Measurements from ENCODE around the gene NTRK3. TPM values are rescaled to one million over a fixed set of nuclear protein-coding genes. Genes with fewer than 3 reads are reported as not detected.

The NTRK3 gene
- total and polyA plus RNA-seq, 2 of the 8 experiments (the other 6 are each of a cell fraction or from before 2014, with no cell fraction given): 4.5 to 6.8 TPM

DNA sequence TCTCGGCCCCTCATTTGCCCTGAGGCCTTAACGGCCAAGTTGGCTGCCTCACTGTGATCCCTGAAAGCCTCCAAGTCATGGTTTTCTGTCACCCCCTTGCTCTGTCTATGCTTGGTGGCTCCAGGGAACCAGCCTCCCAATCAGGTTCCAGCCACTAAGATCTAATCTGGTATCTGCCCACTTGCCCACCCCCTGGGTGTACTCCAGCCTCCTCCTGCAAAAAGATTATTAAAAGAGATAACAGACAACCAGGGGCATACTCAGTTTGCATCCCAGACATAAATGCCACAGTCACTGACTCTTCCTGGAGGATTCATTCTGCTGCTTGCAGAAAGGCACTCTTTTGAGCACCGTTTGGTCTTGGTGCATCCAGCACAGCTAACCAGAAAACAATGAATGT lies 103.9 kb downstream of the NTRK3 start:
- FAIRE-seq (no peak), DNase-seq (ENCODE audit: low read depth in 1 of 2, low spot score in 2 of 2) (no peak)
- no peak overlapping the region for H2BK15ac ChIP-seq (ENCODE audit: low read length)
- H3K27me3 ChIP-seq (replicated peaks in 1 of 4; ENCODE audit: control insufficient read depth in 3 of 4, extremely low read depth in 1 of 4, insufficient read depth in 3 of 4, low read length in 3 of 4): no peaks in the 10 kb centered on the region
- H3K4ac ChIP-seq (replicated peaks; ENCODE audit: insufficient read length, low read depth, low read length): no peak overlapping the region
- CTCF ChIA-PET (ENCODE audit: partially characterized antibody): no interaction called here
- H3K27ac ChIP-seq (ENCODE audit: low read depth, low read length): no peak overlapping the region
- WGBS, 2 experiments (ENCODE audit: extremely low coverage in 1 of 2, insufficient coverage in 1 of 2, insufficient read length in 1 of 2, insufficient replicate concordance in 2 of 2, low coverage in 1 of 2, low lambda C conversion rate in 2 of 2, missing lambda C conversion rate in 1 of 2): 85% methylated on average over 3 of the region's 3 CpGs; no CpG with 5 or more reads in 1 of the 2 experiments
- peaks cover 0 to 1% of the 10 kb centered on the region in 2 experiments for H4K20me1 ChIP-seq (replicated peaks in 1 of 2; ENCODE audit: control insufficient read depth in 1 of 2, insufficient read depth in 2 of 2, low read length in 2 of 2)
- no peak overlapping the region for H4K8ac ChIP-seq (ENCODE audit: extremely low read depth, insufficient read depth, low read length)
- H3K4me1 ChIP-seq (replicated peaks in 1 of 4; ENCODE audit: control insufficient read depth in 3 of 4, insufficient read depth in 4 of 4, low read length in 3 of 4): peaks cover 0 to 4% (median 3%) of the 10 kb centered on the region in 4 experiments; a peak in 3 of 7 replicates
- H2BK5ac ChIP-seq (ENCODE audit: low read depth, low read length): no peak overlapping the region
- no peak overlapping the region for H2BK120ac ChIP-seq (replicated peaks; ENCODE audit: low read depth, low read length)
- H3K23ac ChIP-seq (ENCODE audit: insufficient read length): no peak overlapping the region
- TF ChIP-seq CBX8 (IDR thresholded peaks at IDR 0.05; ENCODE audit: borderline replicate concordance, low read depth, low read length): no peak
- no peak for TF ChIP-seq CBX5 (IDR thresholded peaks at IDR 0.05; ENCODE audit: low read depth, low read length)
- TF ChIP-seq TAF7 (optimal IDR thresholded peaks at IDR 0.05; ENCODE audit: borderline replicate concordance, low read depth, low read length): no peak
- TF ChIP-seq RXRA (IDR thresholded peaks at IDR 0.05; ENCODE audit: insufficient read depth, low read depth, low read length): no peak
- no peak for TF ChIP-seq ATF3 (IDR thresholded peaks at IDR 0.05; ENCODE audit: insufficient read depth, low read depth, low read length)
- TF ChIP-seq TCF12 (IDR thresholded peaks at IDR 0.05; ENCODE audit: low read depth, low read length): no peak
- no peak for TF ChIP-seq CTBP2 (IDR thresholded peaks at IDR 0.05; ENCODE audit: borderline replicate concordance, insufficient read depth, insufficient read length, low read length)
- no peak overlapping the region for H3K56ac ChIP-seq (replicated peaks; ENCODE audit: insufficient read length, low read depth, low read length)
- H3K23me2 ChIP-seq (ENCODE audit: low read depth, low read length): no peaks in the 10 kb centered on the region
- H2BK20ac ChIP-seq (ENCODE audit: low read length): no peak overlapping the region
- H3K9me3 ChIP-seq (ENCODE audit: insufficient read depth in 2 of 2, low read depth in 1 of 2, low read length in 1 of 2): no peaks in the 10 kb centered on the region
- no peak overlapping the region for H3K18ac ChIP-seq (ENCODE audit: extremely low read depth, low read length)
- H4K91ac ChIP-seq (replicated peaks; ENCODE audit: insufficient read length, low read length): no peak overlapping the region
- no peaks in the 10 kb centered on the region for H3K36me3 ChIP-seq (ENCODE audit: control insufficient read depth in 2 of 4, insufficient read depth in 4 of 4, low read length in 3 of 4)
- H3K14ac ChIP-seq (ENCODE audit: insufficient read length): no peak overlapping the region
- no peak overlapping the region for H3K4me2 ChIP-seq (ENCODE audit: insufficient read depth in 1 of 2, low read depth in 2 of 2, low read length in 2 of 2)
- no peak overlapping the region for H2AFZ ChIP-seq (ENCODE audit: low read length)
- no peaks in the 10 kb centered on the region for H3K79me1 ChIP-seq (ENCODE audit: low read depth, low read length)
- H2BK12ac ChIP-seq (ENCODE audit: low read depth, low read length): no peak overlapping the region
- H3K79me2 ChIP-seq (ENCODE audit: control insufficient read depth in 1 of 2, insufficient read depth in 2 of 2, low read length in 2 of 2): no peaks in the 10 kb centered on the region
- no peak overlapping the region for H2AK5ac ChIP-seq (ENCODE audit: low read depth, low read length)
- no peak overlapping the region for H4K5ac ChIP-seq (ENCODE audit: insufficient read length, low read depth, low read length)
- H3K9ac ChIP-seq (replicated peaks in 1 of 4; ENCODE audit: extremely low read depth in 1 of 4, low read depth in 3 of 4, low read length in 3 of 4): no peak overlapping the region
- POLR2A ChIA-PET (ENCODE audit: partially characterized antibody): no interaction called here
- H3K4me3 ChIP-seq (ENCODE audit: extremely low read depth in 1 of 4, insufficient read depth in 2 of 4, low read depth in 3 of 4, low read length in 4 of 4): no peak overlapping the region
